ENCODE measurements around the gene MBD6. TPM values are rescaled to one million over a fixed set of nuclear protein-coding genes. Genes with fewer than 3 reads are reported as not detected.

Gene MBD6
- polyA plus RNA-seq, 3 donors: 2.4 to 47.7 (median 2.6) TPM

GRCh38 chr12:57553343-57554202 lies 30.9 kb downstream of the MBD6 start:
- intact Hi-C loops (cut with micrococcal nuclease): no loop called here
- H3K9ac ChIP-seq (ENCODE audit: insufficient read depth, low read length, poor library complexity, severe bottlenecking): no peak overlapping the region
- Mint-ChIP-seq H3K27ac (no peak overlapping the region), H3K36me3 (peaks cover 4 to 8% of the 10 kb centered on the region in 2 donors), H3K27me3 (ENCODE audit: low read depth in 3 of 3) (peaks cover 39 to 45% (median 42%) of the 10 kb centered on the region in 3 donors), H3K4me1 (peaks cover 15% of the 10 kb centered on the region), H3K9me3 (peaks cover 0 to 11% (median 2%) of the 10 kb centered on the region in 7 donors), H3K4me3 (no peak overlapping the region)
- H4K20me1 ChIP-seq (ENCODE audit: insufficient read depth, low read length): no peaks in the 10 kb centered on the region
- no peak overlapping the region for H2AFZ ChIP-seq (ENCODE audit: insufficient read depth, low read depth, low read length, poor library complexity, severe bottlenecking)
- no peaks in the 10 kb centered on the region for H3K79me2 ChIP-seq (ENCODE audit: insufficient read depth, low read length)
- peaks cover 4 to 11% of the 10 kb centered on the region in 2 donors for H3K4me1 ChIP-seq (ENCODE audit: control insufficient read depth in 1 of 2, insufficient read depth in 2 of 2, low read length in 2 of 2)
- no peaks in the 10 kb centered on the region for H3K36me3 ChIP-seq (replicated peaks in 1 of 2; ENCODE audit: control insufficient read depth in 1 of 2, insufficient read depth in 2 of 2, low read length in 2 of 2)
- peaks cover 28 to 33% of the 10 kb centered on the region in 2 donors for H3K27me3 ChIP-seq (ENCODE audit: control insufficient read depth in 2 of 2, insufficient read depth in 2 of 2, low read length in 2 of 2)
- no peak overlapping the region for H3K4me3 ChIP-seq (replicated peaks in 1 of 3; ENCODE audit: low read depth in 2 of 3, low read length in 3 of 3)
- DNase-seq: no peak
- H3K9me3 ChIP-seq (replicated peaks in 1 of 2; ENCODE audit: control insufficient read depth in 1 of 2, insufficient read depth in 1 of 2, low read length in 2 of 2): no peaks in the 10 kb centered on the region
- no peak for TF ChIP-seq CTCF (IDR thresholded peaks at IDR 0.05)
- no peak overlapping the region for H3K27ac ChIP-seq (ENCODE audit: low read depth in 1 of 2, low read length in 2 of 2)
- 95% methylated on average over 4 of the region's 7 CpGs for WGBS (ENCODE audit: insufficient coverage)
- no peak overlapping the region for H3K4me2 ChIP-seq (replicated peaks; ENCODE audit: extremely low read depth, low read length, poor library complexity, severe bottlenecking)

GRCh38 chr12:57554453-57554852 lies 31.8 kb downstream of the MBD6 start:
- Mint-ChIP-seq H3K4me3 (peak overlapping the region in 1 of 2 donors; percentile 21), H3K27ac (no peak overlapping the region), H3K9me3 (peaks cover 0 to 11% (median 0%) of the 10 kb centered on the region in 7 donors), H3K4me1 (peaks cover 8% of the 10 kb centered on the region), H3K36me3 (peaks cover 4 to 5% of the 10 kb centered on the region in 2 donors), H3K27me3 (ENCODE audit: low read depth in 3 of 3) (peaks cover 30 to 40% (median 33%) of the 10 kb centered on the region in 3 donors)
- Histone ChIP-seq H3K9me3 (replicated peaks in 1 of 2; ENCODE audit: control insufficient read depth in 1 of 2, insufficient read depth in 1 of 2, low read length in 2 of 2) (no peaks in the 10 kb centered on the region), H2AFZ (ENCODE audit: insufficient read depth, low read depth, low read length, poor library complexity, severe bottlenecking) (no peak overlapping the region), H4K20me1 (ENCODE audit: insufficient read depth, low read length) (no peaks in the 10 kb centered on the region), H3K9ac (ENCODE audit: insufficient read depth, low read length, poor library complexity, severe bottlenecking) (no peak overlapping the region), H3K79me2 (ENCODE audit: insufficient read depth, low read length) (no peaks in the 10 kb centered on the region), H3K4me1 (ENCODE audit: control insufficient read depth in 1 of 2, insufficient read depth in 2 of 2, low read length in 2 of 2) (peaks cover 4 to 10% of the 10 kb centered on the region in 2 donors), H3K4me2 (replicated peaks; ENCODE audit: extremely low read depth, low read length, poor library complexity, severe bottlenecking) (no peak overlapping the region), H3K27me3 (ENCODE audit: control insufficient read depth in 2 of 2, insufficient read depth in 2 of 2, low read length in 2 of 2) (peaks cover 19 to 24% of the 10 kb centered on the region in 2 donors), H3K36me3 (replicated peaks in 1 of 2; ENCODE audit: control insufficient read depth in 1 of 2, insufficient read depth in 2 of 2, low read length in 2 of 2) (no peaks in the 10 kb centered on the region), H3K27ac (ENCODE audit: low read depth in 1 of 2, low read length in 2 of 2) (no peak overlapping the region), H3K4me3 (replicated peaks in 1 of 3; ENCODE audit: low read depth in 2 of 3, low read length in 3 of 3) (no peak overlapping the region)
- DNase-seq: no peak
- intact Hi-C loops (cut with micrococcal nuclease): no loop called here
- no CpG with 5 or more reads among the region's 2 CpGs for WGBS (ENCODE audit: insufficient coverage)
- no peak for TF ChIP-seq CTCF (IDR thresholded peaks at IDR 0.05)

All from CD14-positive monocyte (primary cell).